NT2/D1 (cell line): ENCODE data around the gene S100A16.

ENCODE experiments used
- SUZ12 ChIP-seq: IDR thresholded peaks from 2 replicates; pipeline ENCODE4 v1.6.1; 2011; ENCODE audit not compliant: insufficient read length, insufficient read depth; ENCODE audit errors: extremely low read depth
- YY1 ChIP-seq: IDR thresholded peaks from 2 replicates; pipeline ENCODE4 v1.6.1; 2011; ENCODE audit not compliant: insufficient read length, insufficient read depth

DNA sequence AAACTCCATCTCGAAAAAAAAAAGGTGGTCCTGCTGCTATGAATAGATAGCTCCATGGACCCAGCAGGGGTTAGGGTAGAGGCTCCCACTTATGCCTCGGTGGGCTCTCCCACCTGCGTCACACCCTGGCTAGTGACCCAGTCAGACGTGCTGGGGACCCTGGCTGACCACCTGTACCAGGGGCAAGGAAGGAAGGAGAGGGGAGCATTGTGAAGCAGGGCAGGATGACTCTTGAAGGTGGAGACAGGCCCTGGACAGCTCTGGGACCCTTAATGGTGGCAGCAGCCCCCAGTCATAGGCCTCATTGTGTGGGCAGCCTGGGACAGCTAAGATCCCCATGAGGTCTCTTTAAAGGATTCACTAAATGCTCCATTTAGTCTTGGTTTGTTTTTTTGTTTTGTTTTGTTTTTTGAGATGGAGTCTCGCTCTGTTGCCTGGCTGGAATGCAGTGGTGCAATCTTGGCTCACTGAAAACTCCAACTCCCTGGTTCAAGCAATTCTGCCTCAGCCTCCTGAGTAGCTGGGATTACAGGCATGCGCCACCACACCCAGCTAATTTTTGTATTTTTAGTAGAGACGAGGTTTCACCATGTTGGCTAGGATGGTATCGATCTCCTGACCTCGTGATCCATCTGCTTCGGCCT lies 35.2 kb upstream of the S100A16 start:
- TF ChIP-seq YY1 (no peak), SUZ12 (no peak)
